Body of pancreas (tissue), 4 donors: ENCODE measurements around the gene ZFR. TPM values are rescaled to one million over a fixed set of nuclear protein-coding genes. Genes with fewer than 3 reads are reported as not detected.
A peak's percentile ranks its signal among the peaks of the same experiment; 100 is the strongest.

ENCODE experiments used
- ATAC-seq: fragments of 150-250 bp; one replicate; pipeline ENCODE4 v1.9.1; 2016
- DNase-seq, 4 donors: peaks; one replicate each; pipeline ENCODE4 v3.0.0-alpha.2; 2019
- H3K27ac ChIP-seq, 4 donors: fragments of 200-600 bp; sonication (generic); 1 replicate in 3 of 4; 2 replicates in 1 of 4; pipeline versions ENCODE4 v1.5.1 to v1.6.1; 2016 to 2019; ENCODE audit warnings: mild to moderate bottlenecking in 1 of 4, mixed read lengths in 1 of 4, moderate library complexity in 1 of 4
- H3K27me3 ChIP-seq, 2 donors: fragments of 200-600 bp; sonication (generic); one replicate each; pipeline ENCODE4 v1.6.0; 2016; ENCODE audit warnings: mild to moderate bottlenecking in 1 of 2
- H3K36me3 ChIP-seq, 2 donors: fragments of 200-600 bp; sonication (generic); replicated peaks in 1 of 2; 2 replicates each; pipeline ENCODE4 v1.5.1; 2016; ENCODE audit warnings: low read depth in 2 of 2; ENCODE audit not compliant: insufficient read depth in 1 of 2
- H3K4me1 ChIP-seq: fragments of 200-600 bp; sonication (generic); one replicate; pipeline ENCODE4 v1.6.0; 2016
- H3K4me3 ChIP-seq, 2 donors: fragments of 200-600 bp; sonication (generic); 1 replicate in 1 of 2; 2 replicates in 1 of 2; pipeline ENCODE4 v1.5.1; 2016 to 2019
- H3K9me3 ChIP-seq, 3 donors: fragments of 200-600 bp; sonication (generic); 1 replicate in 2 of 3; 2 replicates in 1 of 3; pipeline ENCODE4 v1.5.1; 2016
- POLR2A ChIP-seq, 3 donors: fragments of 450-650 bp; IDR thresholded peaks; one replicate each; pipeline ENCODE4 v1.6.1; 2016; ENCODE audit warnings: antibody characterized with exemption in 3 of 3, mild to moderate bottlenecking in 2 of 3
- WGBS, 2 donors: methylation state at CpG; one replicate each; pipeline ENCODE4 v1.1.5; 2017; 5-methylcytosine and 5-hydroxymethylcytosine counted together
- intact Hi-C: fragments of 100-400 bp; cut with DNase I; formaldehyde crosslinking; loops from one replicate; pipeline ENCODE4 v1.15.1; 2023
- microRNA counts, 2 donors: library from miRNA; unstranded; fragments of <30 nt; microRNA quantifications; one replicate each; lab custom pipeline; 2017
- microRNA-seq, 2 donors: library from miRNA; unstranded; fragments of <30 nt; microRNA quantifications; one replicate each; pipeline ENCODE4, GENCODE V29; 2016; ENCODE audit warnings: borderline number of aligned reads in 2 of 2, borderline replicate concordance in 2 of 2
- small RNA-seq: library from RNA; depleted of rRNA; stranded (forward); fragments of <200 nt; gene quantifications from one replicate; pipeline ENCODE3, GENCODE V24; 2016
- total RNA-seq, 2 donors: library from RNA; depleted of rRNA; stranded (reverse); fragments of >200 nt; gene quantifications; one replicate each; pipeline ENCODE4 v1.1.0, GENCODE V29; 2016
- TF ChIP-seq, protein P1 (sequence below), 7 experiments: fragments of 450-650 bp in 4 of 7; fragments of 200-600 bp in 3 of 7; sonication (generic) in 3 of 7; IDR thresholded peaks; one replicate each; pipeline ENCODE4 v1.5.1; 2016 to 2019; ENCODE audit warnings: antibody characterized with exemption in 7 of 7

ZFR gene
- total RNA-seq, 2 donors from 2014 or later: 25.1 to 48.0 TPM

DNA sequence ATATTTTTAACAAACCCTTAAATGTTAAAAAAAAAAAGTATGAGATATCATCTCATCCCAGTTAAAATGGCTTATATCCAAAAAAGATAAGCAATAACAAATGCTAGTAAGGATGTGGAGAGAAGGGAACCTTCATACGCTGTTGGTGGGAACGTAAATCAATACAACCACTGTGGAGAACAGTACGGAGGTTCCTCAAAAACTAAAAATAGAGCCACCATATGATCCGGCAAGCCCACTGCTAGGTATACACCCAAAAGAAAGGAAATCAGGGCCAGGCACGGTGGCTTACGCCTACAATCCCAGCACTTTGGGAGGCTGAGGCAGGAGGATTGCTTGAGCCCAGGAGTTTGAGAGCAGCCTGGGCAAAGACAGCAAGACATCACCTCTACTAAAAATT is 134.8 kb downstream of the ZFR start:
- DNase-seq (no peak), ATAC-seq (no peak)
- 57 to 75% methylated on average over 6 of the region's 6 CpGs for WGBS, 2 donors
- Histone ChIP-seq H3K9me3 (no peaks in the 10 kb centered on the region), H3K4me3 (no peak overlapping the region), H3K27ac (peak overlapping the region in 3 of 4 donors; percentile 88 to 90 (median 89)), H3K4me1 (peaks cover 85% of the 10 kb centered on the region), H3K36me3 (no peaks in the 10 kb centered on the region), H3K27me3 (no peaks in the 10 kb centered on the region)
- no peak for TF ChIP-seq POLR2A (IDR thresholded peaks at IDR 0.05)
- TF ChIP-seq, protein P1, sequence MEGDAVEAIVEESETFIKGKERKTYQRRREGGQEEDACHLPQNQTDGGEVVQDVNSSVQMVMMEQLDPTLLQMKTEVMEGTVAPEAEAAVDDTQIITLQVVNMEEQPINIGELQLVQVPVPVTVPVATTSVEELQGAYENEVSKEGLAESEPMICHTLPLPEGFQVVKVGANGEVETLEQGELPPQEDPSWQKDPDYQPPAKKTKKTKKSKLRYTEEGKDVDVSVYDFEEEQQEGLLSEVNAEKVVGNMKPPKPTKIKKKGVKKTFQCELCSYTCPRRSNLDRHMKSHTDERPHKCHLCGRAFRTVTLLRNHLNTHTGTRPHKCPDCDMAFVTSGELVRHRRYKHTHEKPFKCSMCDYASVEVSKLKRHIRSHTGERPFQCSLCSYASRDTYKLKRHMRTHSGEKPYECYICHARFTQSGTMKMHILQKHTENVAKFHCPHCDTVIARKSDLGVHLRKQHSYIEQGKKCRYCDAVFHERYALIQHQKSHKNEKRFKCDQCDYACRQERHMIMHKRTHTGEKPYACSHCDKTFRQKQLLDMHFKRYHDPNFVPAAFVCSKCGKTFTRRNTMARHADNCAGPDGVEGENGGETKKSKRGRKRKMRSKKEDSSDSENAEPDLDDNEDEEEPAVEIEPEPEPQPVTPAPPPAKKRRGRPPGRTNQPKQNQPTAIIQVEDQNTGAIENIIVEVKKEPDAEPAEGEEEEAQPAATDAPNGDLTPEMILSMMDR (IDR thresholded peaks at IDR 0.05): no peak
- intact Hi-C loops: no loop called here

DNA sequence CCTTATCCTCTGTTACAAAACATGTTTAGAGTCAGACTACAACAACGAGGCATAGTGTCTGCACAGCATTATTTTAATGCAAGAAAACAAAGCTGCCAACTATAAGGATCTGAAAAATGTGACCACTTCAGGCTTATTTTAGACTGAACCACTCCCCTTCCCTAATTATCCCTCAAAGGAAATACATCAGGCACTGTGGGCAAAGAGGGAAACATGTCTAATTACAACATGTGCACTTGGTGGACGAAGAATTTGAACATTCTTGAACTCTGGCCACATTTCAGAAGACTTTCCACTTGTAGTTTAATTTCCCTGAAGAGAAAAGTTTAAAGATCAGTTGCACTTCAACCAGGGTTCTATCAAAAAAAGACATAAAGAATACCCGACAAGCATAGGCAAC is 135.6 kb downstream of the ZFR start:
- intact Hi-C loops: no loop called here
- H3K4me3 ChIP-seq: no peak overlapping the region
- H3K27ac ChIP-seq: peak overlapping the region; percentile 36 to 90 (median 88)

DNA sequence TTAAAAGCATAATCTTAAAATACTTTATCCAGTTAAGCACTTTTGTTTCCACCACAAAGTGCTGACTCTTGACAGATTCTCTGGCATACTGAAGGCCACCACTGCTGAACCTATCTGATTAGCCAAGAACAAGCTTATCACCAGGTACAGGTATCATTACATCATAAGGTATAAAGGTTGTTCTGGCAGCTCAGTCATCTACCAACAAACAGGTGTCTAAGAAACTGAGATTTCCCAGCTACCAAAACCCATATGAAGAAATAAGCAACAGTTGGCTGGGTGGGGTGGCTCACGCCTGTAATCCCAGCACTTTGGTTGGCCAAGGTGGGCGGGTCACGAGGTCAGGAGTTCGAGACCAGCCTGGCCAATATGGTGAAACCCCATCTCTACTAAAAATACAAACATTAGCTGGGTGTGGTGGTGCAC is 136.8 kb downstream of the ZFR start:
- peak overlapping the region; percentile 74 to 90 (median 88) for H3K27ac ChIP-seq
- H3K4me3 ChIP-seq: no peak overlapping the region
- WGBS, 2 donors: 44 to 60% methylated on average over 4 of the region's 4 CpGs
- peak; percentile 66 to 85 (median 70) for DNase-seq
- ATAC-seq: peak; percentile 86
- TF ChIP-seq, protein P1 (IDR thresholded peaks at IDR 0.05): no peak
- peak in 1 of 3 donors; percentile 22 for TF ChIP-seq POLR2A (IDR thresholded peaks at IDR 0.05)
- no peaks in the 10 kb centered on the region for H3K27me3 ChIP-seq
- H3K36me3 ChIP-seq: no peaks in the 10 kb centered on the region
- peaks cover 90% of the 10 kb centered on the region for H3K4me1 ChIP-seq
- intact Hi-C loops: no loop called here
- no peaks in the 10 kb centered on the region for H3K9me3 ChIP-seq

More for the DNA sequence above, 135.6 kb downstream of the ZFR start:
- ATAC-seq: no peak
- TF ChIP-seq POLR2A (IDR thresholded peaks at IDR 0.05): no peak
- TF ChIP-seq, protein P1 (IDR thresholded peaks at IDR 0.05): no peak
- DNase-seq: no peak
- Histone ChIP-seq H3K27me3 (no peaks in the 10 kb centered on the region), H3K9me3 (no peaks in the 10 kb centered on the region), H3K36me3 (no peaks in the 10 kb centered on the region), H3K4me1 (peaks cover 85% of the 10 kb centered on the region)
- 19 to 32% methylated on average over 3 of the region's 3 CpGs for WGBS, 2 donors

DNA sequence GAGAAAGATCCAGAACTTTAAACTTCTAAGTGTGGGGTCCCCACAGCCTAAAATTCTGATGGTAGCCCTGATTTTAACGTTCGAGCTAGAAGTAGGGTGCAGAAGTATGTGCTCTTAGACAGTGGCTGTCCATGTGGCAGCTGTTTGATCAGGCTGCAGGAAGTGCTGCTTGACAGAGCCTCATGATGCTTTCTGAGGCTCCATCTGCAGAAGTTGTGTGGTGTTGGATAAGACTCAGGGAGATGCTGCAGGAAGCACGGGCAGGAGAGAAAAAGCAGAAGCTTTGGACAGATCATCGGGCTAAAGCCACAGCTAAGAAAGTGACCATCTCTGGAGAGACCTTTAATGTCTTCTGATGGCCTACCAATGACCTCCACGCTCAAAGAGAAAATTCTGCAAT is 139.9 kb downstream of the ZFR start:
- no peaks in the 10 kb centered on the region for H3K36me3 ChIP-seq
- no peak for ATAC-seq
- no peaks in the 10 kb centered on the region for H3K9me3 ChIP-seq
- H3K4me1 ChIP-seq: peaks cover 96% of the 10 kb centered on the region
- 63 to 77% methylated on average over 5 of the region's 5 CpGs for WGBS, 2 donors
- TF ChIP-seq, protein P1 (IDR thresholded peaks at IDR 0.05): no peak
- TF ChIP-seq POLR2A (IDR thresholded peaks at IDR 0.05): no peak
- no peaks in the 10 kb centered on the region for H3K27me3 ChIP-seq
- peak overlapping the region in 2 of 4 donors; percentile 18 to 82 for H3K27ac ChIP-seq
- intact Hi-C loops: no loop called here
- no peak for DNase-seq
- no peak overlapping the region for H3K4me3 ChIP-seq

MicroRNAs encoded within 50 kb of the gene (microRNA counts, 767-probe panel; counts per million panel counts)
- microRNA hsa-miR-579 (lab: Ali Mortazavi, UCI): 4,388 to 7,400 counts per million in 2 donors

Small RNAs within 50 kb of the gene (microRNA-seq; reads per million reads assigned to microRNA genes)
- 5.6 to 6.3 reads per million in 2 donors for gene MIR579

Small RNAs within 50 kb of the gene (small RNA-seq; reads per million reads assigned to genes)
- gene MIR579: not detected
- not detected for gene RNU6-378P

Other genes with a start within 250 kb of the ZFR start
- 10 to 100 TPM; 31.1 to 65.6 TPM for gene MTMR12, start 131.8 kb downstream of the ZFR start, total RNA-seq
- 100 to 1,000 TPM in 1 of 2 donors, 10 to 100 TPM in 1; 30.1 to 168 TPM for gene SUB1, start 140.8 kb upstream of the ZFR start, total RNA-seq